ENCODE measurements around the gene TRAM2. TPM values are rescaled to one million over a fixed set of nuclear protein-coding genes. Genes with fewer than 3 reads are reported as not detected.

The TRAM2 gene
- total RNA-seq, 1 experiment from 2014 or later, result 21.3 TPM

GRCh38 chr6:52546678-52547077 lies 30.2 kb downstream of the TRAM2 start:
- Histone ChIP-seq H3K9me3 (ENCODE audit: control insufficient read depth in 1 of 2, insufficient read depth in 1 of 2, low read depth in 1 of 2, low read length in 2 of 2) (no peaks in the 10 kb centered on the region), H3K9ac (ENCODE audit: low read length) (no peak overlapping the region), H3K4me1 (ENCODE audit: control insufficient read depth in 1 of 2, insufficient read depth in 2 of 2, low read length in 2 of 2) (peaks cover 17 to 34% of the 10 kb centered on the region in 2 experiments), H3K9me2 (ENCODE audit: insufficient read depth) (no peaks in the 10 kb centered on the region), H2AFZ (ENCODE audit: low read depth, low read length, poor library complexity, severe bottlenecking) (no peak overlapping the region), H3K27me3 (ENCODE audit: insufficient read depth, low read length) (no peaks in the 10 kb centered on the region), H3K79me2 (ENCODE audit: insufficient read depth, low read length) (peaks cover 48% of the 10 kb centered on the region), H3K27ac (ENCODE audit: low read depth, low read length) (no peak overlapping the region), H3K4me3 (replicated peaks in 1 of 2; ENCODE audit: low read depth in 1 of 2, low read length in 2 of 2) (no peak overlapping the region), H3K4me2 (ENCODE audit: low read length) (no peak overlapping the region), H4K20me1 (ENCODE audit: insufficient read depth) (no peaks in the 10 kb centered on the region), H3K36me3 (ENCODE audit: control insufficient read depth in 1 of 2, insufficient read depth in 2 of 2, low read length in 2 of 2) (no peaks in the 10 kb centered on the region)
- ATAC-seq, result no peak
- no peak for DNase-seq (ENCODE audit: low read depth, low spot score)
- ChIA-PET RAD21 (ENCODE audit: low non-redundant PET in 1 of 2, low total read pairs in 2 of 2, uncharacterized antibody in 2 of 2, unreplicated experiment in 2 of 2) (no interaction called here), CTCF (no interaction called here), POLR2A (no interaction called here)
- TF ChIP-seq REST (IDR thresholded peaks at IDR 0.05; ENCODE audit: low read depth) (no peak), CTCF (IDR thresholded peaks at IDR 0.05 in 2 of 3, conservative IDR thresholded peaks at IDR 0.05 in 1 of 3; ENCODE audit: borderline replicate concordance in 1 of 3, insufficient read depth in 1 of 3, low read depth in 2 of 3, low read length in 2 of 3) (no peak), ZFX (IDR thresholded peaks at IDR 0.05) (no peak), EZH2 (IDR thresholded peaks at IDR 0.05) (no peak), EZH2phosphoT487 (IDR thresholded peaks at IDR 0.05; ENCODE audit: borderline replicate concordance) (no peak), EGR1 (IDR thresholded peaks at IDR 0.05; ENCODE audit: low read depth) (no peak), ZBTB33 (IDR thresholded peaks at IDR 0.05; ENCODE audit: extremely low read depth, insufficient replicate concordance, low read length) (no peak)
- intact Hi-C loops (cut with micrococcal nuclease), result no loop called here
- BruUV-seq (replicated peaks), result no TSS peak
